Small intestine (tissue), 7 donors: ENCODE data around the gene SLC13A3. TPM values are rescaled to one million over a fixed set of nuclear protein-coding genes. Genes with fewer than 3 reads are reported as not detected.

Experiments
- DNase-seq, 2 donors: peaks; one replicate each; pipeline versions ENCODE4 v3.0.0 to v3.0.0-alpha.2; 2013
- FAIRE-seq: peaks from 2 replicates; lab custom pipeline; 2012; peaks lifted over from hg19 to GRCh38; lab: Jason Lieb, UNC
- H3K27ac ChIP-seq, 3 donors: one replicate each; pipeline ENCODE4 v1.5.1; 2013; ENCODE audit warnings: low read length in 2 of 3, mild to moderate bottlenecking in 2 of 3, control low read depth in 1 of 3, inconsistent platforms in 1 of 3, low read depth in 1 of 3, moderate library complexity in 1 of 3
- H3K27me3 ChIP-seq, 3 donors: one replicate each; pipeline ENCODE4 v1.6.1; 2013; ENCODE audit warnings: low read length in 3 of 3, inconsistent platforms in 1 of 3; ENCODE audit not compliant: control insufficient read depth in 3 of 3, insufficient read depth in 3 of 3
- H3K36me3 ChIP-seq, 3 donors: one replicate each; pipeline ENCODE4 v1.6.1; 2013; ENCODE audit warnings: low read length in 3 of 3, inconsistent platforms in 1 of 3, low read depth in 1 of 3, mild to moderate bottlenecking in 1 of 3, moderate library complexity in 1 of 3; ENCODE audit not compliant: control insufficient read depth in 3 of 3, insufficient read depth in 2 of 3
- H3K4me1 ChIP-seq, 3 donors: one replicate each; pipeline ENCODE4 v1.6.1; 2013; ENCODE audit warnings: low read length in 2 of 3, inconsistent platforms in 1 of 3, low read depth in 1 of 3, mild to moderate bottlenecking in 1 of 3, moderate library complexity in 1 of 3; ENCODE audit not compliant: control insufficient read depth in 3 of 3, insufficient read depth in 2 of 3
- H3K4me3 ChIP-seq, 3 donors: one replicate each; pipeline ENCODE4 v1.5.1; 2013; ENCODE audit warnings: low read length in 3 of 3, control low read depth in 1 of 3, inconsistent platforms in 1 of 3, low read depth in 1 of 3, mild to moderate bottlenecking in 1 of 3, moderate library complexity in 1 of 3
- H3K9me3 ChIP-seq, 2 donors: one replicate each; pipeline ENCODE4 v1.6.1; 2013; ENCODE audit warnings: low read depth in 1 of 2, low read length in 1 of 2; ENCODE audit not compliant: control insufficient read depth in 2 of 2, insufficient read depth in 1 of 2
- WGBS, 3 donors: extraction: QIAGEN DNeasy Blood & Tissue Kit; methylation state at CpG; one replicate each; pipeline ENCODE4 v1.1.7; 2013; 5-methylcytosine and 5-hydroxymethylcytosine counted together
- polyA plus RNA-seq, 4 donors: library from polyadenylated mRNA; stranded (reverse) in 3 of 4; unstranded in 1 of 4; fragments of 200-250 nt in 3 of 4; fragments of 120-200 nt in 1 of 4; gene quantifications; one replicate each; pipeline versions ENCODE4 v1.2.1 to v1.2.3, GENCODE V29; 2013
- donor health status: healthy with polysubstance abuse.
- donor health status: control.
- donor health status: control.
- donor health status: Bipolar disorder and iron deficiency.
- donor health status: healthy.

SLC13A3 gene
- polyA plus RNA-seq, 4 donors, result 0.39 to 2.9 (median 0.54) TPM; not detected in 1

- no peaks in the 10 kb centered on the region for H3K4me1 ChIP-seq
- 71 to 77% (median 72%) methylated on average over 4 of the region's 4 CpGs for WGBS, 3 donors
- H3K27me3 ChIP-seq, result no peaks in the 10 kb centered on the region
- DNase-seq, result no peak
- no peaks in the 10 kb centered on the region for H3K36me3 ChIP-seq
- H3K4me3 ChIP-seq, result no peak overlapping the region
- H3K27ac ChIP-seq, result no peak overlapping the region
- no peak for FAIRE-seq
- H3K9me3 ChIP-seq, result no peaks in the 10 kb centered on the region
These were observed 13.7 kb downstream of the SLC13A3 start for GRCh38 chr20:46637427-46638133.

DNA sequence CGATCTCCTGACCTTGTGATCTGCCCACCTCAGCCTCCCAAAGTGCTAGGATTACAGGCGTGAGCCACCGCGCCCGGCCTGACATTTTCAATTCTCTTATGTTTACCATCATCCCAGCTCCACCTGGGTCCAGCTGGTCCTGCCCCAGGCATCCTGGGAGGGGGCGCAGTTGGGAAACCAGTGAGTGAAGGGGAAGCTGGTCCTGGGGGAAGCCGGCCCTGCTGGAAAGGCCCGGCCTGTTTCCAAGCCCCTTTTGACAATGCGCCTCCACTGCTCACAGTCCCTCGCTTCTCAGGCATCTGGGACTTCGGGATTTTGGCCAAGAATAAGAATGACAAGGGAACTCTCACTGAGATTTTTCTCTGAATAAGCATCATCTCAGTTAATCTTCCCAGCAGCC lies 14.2 kb downstream of the SLC13A3 start:
- FAIRE-seq, result no peak
- no peak for DNase-seq
- Histone ChIP-seq H3K4me3 (no peak overlapping the region), H3K27ac (no peak overlapping the region), H3K4me1 (peaks cover 0 to 1% (median 0%) of the 10 kb centered on the region in 3 donors), H3K9me3 (no peaks in the 10 kb centered on the region), H3K36me3 (no peaks in the 10 kb centered on the region), H3K27me3 (no peaks in the 10 kb centered on the region)
- 83 to 85% (median 84%) methylated on average over 11 of the region's 11 CpGs for WGBS, 3 donors

- 74 to 88% (median 81%) methylated on average over 4 of the region's 4 CpGs for WGBS, 3 donors
- Histone ChIP-seq H3K27ac (no peak overlapping the region), H3K36me3 (no peaks in the 10 kb centered on the region), H3K9me3 (no peaks in the 10 kb centered on the region), H3K4me1 (peaks cover 0 to 6% (median 0%) of the 10 kb centered on the region in 3 donors), H3K27me3 (no peaks in the 10 kb centered on the region), H3K4me3 (no peak overlapping the region)
- no peak for DNase-seq
- no peak for FAIRE-seq
These were observed 14.7 kb downstream of the SLC13A3 start for GRCh38 chr20:46636514-46636913.

GRCh38 chr20:46635514-46636136 lies 15.6 kb downstream of the SLC13A3 start:
- DNase-seq (no peak), FAIRE-seq (no peak)
- no peaks in the 10 kb centered on the region for H3K36me3 ChIP-seq
- no peak overlapping the region for H3K4me3 ChIP-seq
- WGBS, 3 donors, result 60 to 74% (median 63%) methylated on average over 5 of the region's 5 CpGs
- no peaks in the 10 kb centered on the region for H3K27me3 ChIP-seq
- H3K27ac ChIP-seq, result no peak overlapping the region
- no peaks in the 10 kb centered on the region for H3K9me3 ChIP-seq
- peaks cover 0 to 7% (median 0%) of the 10 kb centered on the region in 3 donors for H3K4me1 ChIP-seq

- DNase-seq, result peak in 1 of 2 donors; percentile 5
- H3K27ac ChIP-seq, result no peak overlapping the region
- no peaks in the 10 kb centered on the region for H3K27me3 ChIP-seq
- peaks cover 0 to 7% (median 0%) of the 10 kb centered on the region in 3 donors for H3K4me1 ChIP-seq
- WGBS, 3 donors, result 43 to 70% (median 55%) methylated on average over 6 of the region's 6 CpGs
- H3K9me3 ChIP-seq, result peaks cover 0 to 6% of the 10 kb centered on the region in 2 donors
- no peak for FAIRE-seq
- no peaks in the 10 kb centered on the region for H3K36me3 ChIP-seq
- H3K4me3 ChIP-seq, result no peak overlapping the region
These were observed 16.7 kb downstream of the SLC13A3 start for GRCh38 chr20:46634528-46634927.

DNA sequence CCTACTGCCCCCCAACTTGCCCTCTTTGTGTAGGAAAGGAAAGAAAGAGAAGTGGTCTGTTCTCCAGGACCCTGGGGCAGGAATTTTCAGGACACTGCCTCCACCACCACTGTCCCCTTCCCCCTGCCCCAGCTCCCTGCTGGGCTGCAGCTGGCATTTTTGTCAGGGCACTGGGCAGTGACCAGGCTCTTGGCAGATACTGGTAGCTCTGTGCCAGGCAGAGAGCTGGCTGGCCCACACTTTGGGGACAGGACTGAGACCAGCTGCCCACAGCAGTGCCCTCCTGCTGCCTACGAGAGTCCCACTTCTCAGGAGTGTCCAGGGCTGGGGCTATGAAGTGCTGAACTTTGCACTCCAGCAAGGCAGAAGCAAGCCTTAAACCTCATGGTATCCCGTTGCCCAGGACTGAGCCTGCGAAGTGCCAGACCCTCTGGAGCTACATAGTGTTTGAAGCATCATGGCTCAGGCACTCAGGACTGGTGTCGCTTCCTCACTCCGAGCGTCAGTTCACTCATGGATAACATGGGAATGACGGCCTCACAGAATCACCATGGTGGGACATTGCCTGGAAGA lies 19.3 kb downstream of the SLC13A3 start:
- Histone ChIP-seq H3K27me3 (peaks cover 0 to 3% (median 0%) of the 10 kb centered on the region in 3 donors), H3K4me3 (no peak overlapping the region), H3K36me3 (no peaks in the 10 kb centered on the region), H3K9me3 (peaks cover 0 to 12% of the 10 kb centered on the region in 2 donors), H3K4me1 (peaks cover 0 to 7% (median 0%) of the 10 kb centered on the region in 3 donors), H3K27ac (no peak overlapping the region)
- DNase-seq, result no peak
- 69 to 80% (median 76%) methylated on average over 7 of the region's 7 CpGs for WGBS, 3 donors
- no peak for FAIRE-seq

GRCh38 chr20:46631212-46631869 lies 19.9 kb downstream of the SLC13A3 start:
- Histone ChIP-seq H3K27me3 (peaks cover 0 to 3% (median 0%) of the 10 kb centered on the region in 3 donors), H3K36me3 (no peaks in the 10 kb centered on the region), H3K27ac (no peak overlapping the region), H3K4me3 (no peak overlapping the region), H3K4me1 (peaks cover 0 to 7% (median 0%) of the 10 kb centered on the region in 3 donors), H3K9me3 (peaks cover 0 to 12% of the 10 kb centered on the region in 2 donors)
- WGBS, 3 donors, result 58 to 73% (median 67%) methylated on average over 8 of the region's 8 CpGs
- no peak for FAIRE-seq
- DNase-seq, result peak in 1 of 2 donors; percentile 68

DNA sequence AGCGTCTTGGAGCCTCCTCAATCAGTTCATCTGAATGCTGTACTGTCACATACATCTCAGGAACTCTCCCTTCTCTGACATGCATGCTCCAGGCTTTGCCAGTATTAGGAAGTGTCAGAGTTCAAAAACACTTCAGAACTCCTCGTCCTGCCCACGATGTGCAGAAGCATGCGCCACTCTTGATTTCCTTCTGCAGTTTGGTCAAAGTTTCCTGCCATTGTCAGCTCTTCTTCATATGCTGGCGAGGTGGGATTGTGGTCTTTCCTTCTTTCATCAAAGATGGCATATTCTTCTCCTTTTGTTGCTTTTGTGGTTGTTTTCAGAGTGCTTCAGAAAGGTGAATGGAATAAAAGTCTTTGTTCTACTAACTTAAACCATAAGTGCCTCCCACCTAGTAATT lies 21.0 kb downstream of the SLC13A3 start:
- H3K27me3 ChIP-seq, result peaks cover 0 to 3% (median 0%) of the 10 kb centered on the region in 3 donors
- FAIRE-seq, result no peak
- H3K4me3 ChIP-seq, result no peak overlapping the region
- WGBS, 3 donors, result 74 to 79% (median 76%) methylated on average over 5 of the region's 5 CpGs
- H3K36me3 ChIP-seq, result no peaks in the 10 kb centered on the region
- H3K27ac ChIP-seq, result no peak overlapping the region
- H3K9me3 ChIP-seq, result peaks cover 0 to 12% of the 10 kb centered on the region in 2 donors
- H3K4me1 ChIP-seq, result peaks cover 0 to 7% (median 0%) of the 10 kb centered on the region in 3 donors
- no peak for DNase-seq
